Endothelial cell of umbilical vein (primary cell): ENCODE data around the gene GRAMD1B. TPM values are rescaled to one million over a fixed set of nuclear protein-coding genes. Genes with fewer than 3 reads are reported as not detected.

Experiments
- BruUV-seq: library from RNA; stranded (reverse); fragments of 400-500 nt; replicated peaks from 2 replicates; lab custom pipeline; 2021; lab: Mats Ljungman, UMichigan
- CTCF ChIA-PET: fragments of 300-600, 350-600 bp; sonication (Branson Sonifier 250); formaldehyde crosslinking; loops from one replicate; lab custom pipeline; 2021; ENCODE audit warnings: antibody characterized with exemption, inconsistent platforms; lab: Charles Lee
- POLR2A ChIA-PET: fragments of 300-600, 350-600 bp; sonication (Branson Sonifier 250); formaldehyde crosslinking; loops from one replicate; lab custom pipeline; 2021; ENCODE audit warnings: antibody characterized with exemption, inconsistent platforms; lab: Charles Lee
- DNase-seq: peaks from one replicate; pipeline ENCODE4 v3.0.0-alpha.2; 2011; ENCODE audit warnings: low read depth, low spot score
- FAIRE-seq: peaks from 2 replicates; lab custom pipeline; 2011; peaks lifted over from hg19 to GRCh38; lab: Jason Lieb, UNC
- H2AFZ ChIP-seq: 2 replicates; pipeline ENCODE4 v1.6.0; 2012; ENCODE audit warnings: low read depth, low read length, control low read depth, inconsistent platforms
- H3K27ac ChIP-seq: 2 replicates; pipeline ENCODE4 v1.5.1; 2011; ENCODE audit warnings: low read depth, mild to moderate bottlenecking, control low read depth, low read length, moderate library complexity; ENCODE audit not compliant: insufficient read depth
- H3K27me3 ChIP-seq, 2 experiments: 2 replicates each; pipeline versions ENCODE4 v1.6.0 to v1.6.1; 2011; ENCODE audit warnings: low read length in 2 of 2, mixed read lengths in 1 of 2; ENCODE audit not compliant: control insufficient read depth in 2 of 2, insufficient read depth in 2 of 2
- H3K36me3 ChIP-seq, 2 experiments: 2 replicates in 1 of 2; 3 replicates in 1 of 2; pipeline ENCODE4 v1.5.1; 2011; ENCODE audit warnings: low read length in 2 of 2, mild to moderate bottlenecking in 1 of 2, moderate library complexity in 1 of 2; ENCODE audit not compliant: control insufficient read depth in 2 of 2, insufficient read depth in 2 of 2; ENCODE audit errors: extremely low read depth in 1 of 2
- H3K4me1 ChIP-seq: 3 replicates; pipeline ENCODE4 v1.5.1; 2011; ENCODE audit warnings: mild to moderate bottlenecking, low read length; ENCODE audit not compliant: control insufficient read depth, insufficient read depth; ENCODE audit errors: extremely low read depth
- H3K4me2 ChIP-seq: 2 replicates; pipeline ENCODE4 v1.6.1; 2011; ENCODE audit warnings: low read length, control low read depth, mixed read lengths; ENCODE audit not compliant: insufficient read depth
- H3K4me3 ChIP-seq, 3 experiments: fragments of 200-600 bp in 1 of 3; sonication (generic), shearing (Covaris generic) in 1 of 3; replicated peaks in 1 of 3; 2 replicates each; pipeline ENCODE4 v1.5.1; 2011 to 2016; ENCODE audit warnings: control low read depth in 3 of 3, low read length in 3 of 3, mild to moderate bottlenecking in 2 of 3, inconsistent platforms in 1 of 3, low read depth in 1 of 3, moderate library complexity in 1 of 3; ENCODE audit not compliant: insufficient read depth in 1 of 3
- H3K79me2 ChIP-seq: 2 replicates; pipeline ENCODE4 v1.6.0; 2012; ENCODE audit warnings: low read length, inconsistent platforms; ENCODE audit not compliant: control insufficient read depth, insufficient read depth
- H3K9ac ChIP-seq: replicated peaks from 2 replicates; pipeline ENCODE3; 2011; ENCODE audit warnings: low read length, control low read depth; ENCODE audit not compliant: insufficient read depth; ENCODE audit errors: extremely low read depth
- H3K9me1 ChIP-seq: replicated peaks from 3 replicates; pipeline ENCODE4 v1.6.0; 2011; ENCODE audit warnings: mild to moderate bottlenecking, low read length; ENCODE audit not compliant: control insufficient read depth, insufficient read depth; ENCODE audit errors: extremely low read depth
- H3K9me3 ChIP-seq: replicated peaks from 2 replicates; pipeline ENCODE4 v1.5.1; 2012; ENCODE audit warnings: low read length, inconsistent platforms; ENCODE audit not compliant: control insufficient read depth, insufficient read depth
- H4K20me1 ChIP-seq: replicated peaks from 2 replicates; pipeline ENCODE3; 2011; ENCODE audit warnings: mild to moderate bottlenecking, low read length; ENCODE audit not compliant: control insufficient read depth, insufficient read depth; ENCODE audit errors: extremely low read depth
- EZH2 ChIP-seq: IDR thresholded peaks from 2 replicates; pipeline ENCODE4 v1.6.1; 2012; ENCODE audit warnings: borderline replicate concordance, low read depth, mild to moderate bottlenecking, moderate library complexity, low read length, inconsistent platforms; ENCODE audit not compliant: severe bottlenecking
- FOS ChIP-seq: IDR thresholded peaks from 2 replicates; pipeline ENCODE4 v1.6.1; 2011; ENCODE audit warnings: mild to moderate bottlenecking, low read length, moderate library complexity, borderline replicate concordance; ENCODE audit not compliant: insufficient read depth
- GATA2 ChIP-seq: IDR thresholded peaks from 2 replicates; pipeline ENCODE4 v1.7.0; 2011; ENCODE audit warnings: low read depth, mild to moderate bottlenecking, moderate library complexity, mixed read lengths, low read length; ENCODE audit not compliant: insufficient read length, insufficient read depth
- JUN ChIP-seq: IDR thresholded peaks from 2 replicates; pipeline ENCODE4 v1.6.1; 2011; ENCODE audit warnings: borderline replicate concordance, low read depth; ENCODE audit not compliant: insufficient read length, insufficient read depth
- MYC ChIP-seq: IDR thresholded peaks from one replicate; pipeline ENCODE4 v1.6.1; 2011; ENCODE audit warnings: mild to moderate bottlenecking, low read depth, low read length
- POLR2A ChIP-seq: IDR thresholded peaks from 2 replicates; pipeline ENCODE4 v1.6.1; 2012; ENCODE audit warnings: low read depth, mild to moderate bottlenecking, control low read depth, low read length
- POLR2AphosphoS5 ChIP-seq: IDR thresholded peaks from 2 replicates; pipeline ENCODE4 v1.6.1; 2012; ENCODE audit warnings: low read depth, mild to moderate bottlenecking, control low read depth, low read length, moderate library complexity; ENCODE audit not compliant: insufficient read depth
- dilution Hi-C: fragments of 300-500 bp; cut with MboI; formaldehyde crosslinking; loops from one replicate; pipeline ENCODE4 v1.15.0; 2019; ENCODE audit warnings: low sequenced_read_pairs; ENCODE audit not compliant: extremely low pct_ligation_motif_present
- intact Hi-C: fragments of 100-400 bp; cut with micrococcal nuclease; formaldehyde crosslinking; loops from one replicate; pipeline ENCODE4 v1.10.0; 2022
- polyA plus RNA-seq, 4 experiments: library from polyadenylated mRNA; depleted of rRNA in 3 of 4; stranded (reverse) in 3 of 4; unstranded in 1 of 4; fragments of >200 nt; gene quantifications; 2 replicates each; pipeline versions ENCODE4 v1.2.1 to v1.2.3, GENCODE V29; 2011 to 2012; ENCODE audit warnings: missing spikeins in 1 of 4
- total RNA-seq: library from RNA; stranded (reverse); gene quantifications from 2 replicates; pipeline ENCODE4 v1.2.3, GENCODE V29; 2021
- TF ChIP-seq, protein P1 (sequence below): IDR thresholded peaks from 2 replicates; pipeline ENCODE4 v1.6.1; 2011; ENCODE audit not compliant: insufficient read depth, insufficient read length
- TF ChIP-seq, protein P2 (sequence below), 2 donors: IDR thresholded peaks; 1 replicate in 1 of 2; 2 replicates in 1 of 2; pipeline ENCODE4 v1.5.1; 2011; ENCODE audit warnings: low read length in 2 of 2, mild to moderate bottlenecking in 2 of 2, moderate library complexity in 2 of 2, control low read depth in 1 of 2, inconsistent platforms in 1 of 2, low read depth in 1 of 2; ENCODE audit not compliant: insufficient read depth in 1 of 2; ENCODE audit errors: extremely low read depth in 1 of 2

The GRAMD1B gene
- total and polyA plus RNA-seq, 2 donors (not counting 3 experiments of a cell fraction or from before 2014, with no cell fraction given): 5.1 to 11.1 TPM

DNA sequence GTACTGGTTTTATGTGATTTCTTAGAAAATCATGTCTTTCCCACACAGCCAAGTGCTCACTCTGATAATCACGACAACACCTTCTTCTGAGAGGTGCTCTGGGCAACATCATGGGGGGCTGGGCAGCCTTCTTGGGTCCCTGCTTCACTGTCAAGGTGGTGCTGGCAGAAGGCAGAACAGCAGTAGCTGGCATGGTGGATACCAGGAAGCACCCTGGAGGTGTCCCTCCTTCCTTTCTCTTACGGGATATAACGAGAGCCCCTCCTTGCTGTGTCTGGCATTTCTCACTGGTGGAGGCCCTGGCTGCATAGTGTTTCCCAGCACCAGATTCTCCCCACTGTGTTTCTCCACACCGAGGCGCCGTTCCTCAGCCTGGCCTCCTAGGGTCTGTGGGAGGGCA, 163.5 kb downstream of the GRAMD1B start:
- Histone ChIP-seq H3K79me2 (no peaks in the 10 kb centered on the region), H3K9ac (no peak overlapping the region), H3K4me2 (no peak overlapping the region), H3K27me3 (no peaks in the 10 kb centered on the region), H4K20me1 (no peaks in the 10 kb centered on the region), H2AFZ (no peak overlapping the region), H3K9me1 (no peaks in the 10 kb centered on the region), H3K27ac (no peak overlapping the region), H3K4me1 (peaks cover 11% of the 10 kb centered on the region), H3K4me3 (no peak overlapping the region), H3K36me3 (peaks cover 0 to 2% of the 10 kb centered on the region in 2 experiments), H3K9me3 (no peaks in the 10 kb centered on the region)
- FAIRE-seq: no peak
- dilution Hi-C loops: no loop called here
- no TSS peak for BruUV-seq
- ChIA-PET POLR2A (no interaction called here), CTCF (interaction anchor here (1.4 kb wide), 1 partner anchor 13 kb away, joined by 4 read pairs; no protein-coding TSS in a partner anchor)
- DNase-seq: no peak
- TF ChIP-seq POLR2A (no peak), MYC (no peak), FOS (no peak), POLR2AphosphoS5 (no peak), EZH2 (no peak), JUN (no peak), GATA2 (no peak)
- TF ChIP-seq, protein P1, sequence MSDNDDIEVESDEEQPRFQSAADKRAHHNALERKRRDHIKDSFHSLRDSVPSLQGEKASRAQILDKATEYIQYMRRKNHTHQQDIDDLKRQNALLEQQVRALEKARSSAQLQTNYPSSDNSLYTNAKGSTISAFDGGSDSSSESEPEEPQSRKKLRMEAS: no peak
- TF ChIP-seq, protein P2, sequence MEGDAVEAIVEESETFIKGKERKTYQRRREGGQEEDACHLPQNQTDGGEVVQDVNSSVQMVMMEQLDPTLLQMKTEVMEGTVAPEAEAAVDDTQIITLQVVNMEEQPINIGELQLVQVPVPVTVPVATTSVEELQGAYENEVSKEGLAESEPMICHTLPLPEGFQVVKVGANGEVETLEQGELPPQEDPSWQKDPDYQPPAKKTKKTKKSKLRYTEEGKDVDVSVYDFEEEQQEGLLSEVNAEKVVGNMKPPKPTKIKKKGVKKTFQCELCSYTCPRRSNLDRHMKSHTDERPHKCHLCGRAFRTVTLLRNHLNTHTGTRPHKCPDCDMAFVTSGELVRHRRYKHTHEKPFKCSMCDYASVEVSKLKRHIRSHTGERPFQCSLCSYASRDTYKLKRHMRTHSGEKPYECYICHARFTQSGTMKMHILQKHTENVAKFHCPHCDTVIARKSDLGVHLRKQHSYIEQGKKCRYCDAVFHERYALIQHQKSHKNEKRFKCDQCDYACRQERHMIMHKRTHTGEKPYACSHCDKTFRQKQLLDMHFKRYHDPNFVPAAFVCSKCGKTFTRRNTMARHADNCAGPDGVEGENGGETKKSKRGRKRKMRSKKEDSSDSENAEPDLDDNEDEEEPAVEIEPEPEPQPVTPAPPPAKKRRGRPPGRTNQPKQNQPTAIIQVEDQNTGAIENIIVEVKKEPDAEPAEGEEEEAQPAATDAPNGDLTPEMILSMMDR (IDR thresholded peaks at IDR 0.05; ENCODE audit: extremely low read depth in 1 of 2, insufficient read depth in 1 of 2, low read depth in 1 of 2, low read length in 2 of 2): no peak
- intact Hi-C loops: no loop called here
